Measurements from ENCODE around the gene INPP5B.

INPP5B gene

DNA sequence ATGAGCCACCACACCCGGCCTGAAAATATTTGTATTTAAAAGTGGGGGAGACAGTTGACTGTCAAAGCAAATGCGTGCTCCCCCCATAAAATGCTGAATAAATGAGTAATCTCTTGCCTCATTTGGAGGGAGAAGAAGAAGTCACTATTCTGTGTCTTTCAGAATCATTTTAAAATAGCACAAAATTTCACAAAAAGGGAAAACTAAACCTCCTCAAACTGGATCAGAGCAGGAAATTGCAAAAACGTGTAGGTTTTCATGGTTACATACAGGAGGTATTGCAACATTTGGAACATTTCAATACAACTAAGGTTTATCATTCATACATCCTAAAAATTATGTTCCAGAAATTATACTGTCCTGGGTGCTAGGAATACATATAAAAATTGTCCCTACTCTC lies 101.1 kb downstream of the INPP5B start:
- POLR2A ChIA-PET, result no interaction called here
- H3K4me3 ChIP-seq (ENCODE audit: low read depth, low read length), result no peak overlapping the region
- CTCF ChIA-PET, result interaction anchor here (0.6 to 5.7 kb wide), 5 partner anchors 12 to 1761 kb away, joined by 3 to 39 read pairs (median 3); partner anchors contain the start of gene MTF1
- no peak for DNase-seq (ENCODE audit: low read depth, low spot score)
- TF ChIP-seq, protein P1, sequence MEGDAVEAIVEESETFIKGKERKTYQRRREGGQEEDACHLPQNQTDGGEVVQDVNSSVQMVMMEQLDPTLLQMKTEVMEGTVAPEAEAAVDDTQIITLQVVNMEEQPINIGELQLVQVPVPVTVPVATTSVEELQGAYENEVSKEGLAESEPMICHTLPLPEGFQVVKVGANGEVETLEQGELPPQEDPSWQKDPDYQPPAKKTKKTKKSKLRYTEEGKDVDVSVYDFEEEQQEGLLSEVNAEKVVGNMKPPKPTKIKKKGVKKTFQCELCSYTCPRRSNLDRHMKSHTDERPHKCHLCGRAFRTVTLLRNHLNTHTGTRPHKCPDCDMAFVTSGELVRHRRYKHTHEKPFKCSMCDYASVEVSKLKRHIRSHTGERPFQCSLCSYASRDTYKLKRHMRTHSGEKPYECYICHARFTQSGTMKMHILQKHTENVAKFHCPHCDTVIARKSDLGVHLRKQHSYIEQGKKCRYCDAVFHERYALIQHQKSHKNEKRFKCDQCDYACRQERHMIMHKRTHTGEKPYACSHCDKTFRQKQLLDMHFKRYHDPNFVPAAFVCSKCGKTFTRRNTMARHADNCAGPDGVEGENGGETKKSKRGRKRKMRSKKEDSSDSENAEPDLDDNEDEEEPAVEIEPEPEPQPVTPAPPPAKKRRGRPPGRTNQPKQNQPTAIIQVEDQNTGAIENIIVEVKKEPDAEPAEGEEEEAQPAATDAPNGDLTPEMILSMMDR (IDR thresholded peaks at IDR 0.05; ENCODE audit: insufficient read depth, low read length, missing control alignments), result no peak

DNA sequence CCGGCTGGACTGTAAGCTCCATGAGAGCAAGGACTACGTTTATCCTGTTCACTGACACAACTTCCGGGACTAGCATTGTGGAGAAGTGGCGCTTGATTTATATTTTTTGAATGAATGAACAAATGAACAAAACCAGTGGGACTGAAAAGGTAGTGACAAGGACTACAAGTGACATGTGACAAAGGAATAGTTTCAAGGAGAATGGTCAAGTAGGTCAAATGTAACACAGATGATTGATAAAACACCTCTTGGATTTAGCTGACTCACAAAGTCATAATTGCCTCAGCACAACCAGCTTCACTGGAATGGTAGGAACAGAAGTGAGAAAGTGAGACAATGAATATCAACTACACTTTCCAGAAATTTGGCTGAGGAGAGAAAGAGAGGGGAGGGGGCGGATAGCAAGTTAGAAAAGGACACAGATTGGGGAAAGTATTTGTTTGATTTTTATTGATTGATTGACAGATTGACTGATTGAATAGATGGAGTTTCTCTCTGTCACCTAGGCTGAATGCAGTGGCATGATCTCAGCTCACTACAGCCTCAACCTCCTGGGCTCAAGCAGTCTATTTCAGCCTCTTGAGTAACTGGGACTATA lies 101.7 kb downstream of the INPP5B start:
- DNase-seq (ENCODE audit: low read depth, low spot score), result no peak
- TF ChIP-seq, protein P1 (IDR thresholded peaks at IDR 0.05; ENCODE audit: insufficient read depth, low read length, missing control alignments), result no peak
- H3K4me3 ChIP-seq (ENCODE audit: low read depth, low read length), result no peak overlapping the region
- ChIA-PET POLR2A (no interaction called here), CTCF (interaction anchor here (1.2 to 5.7 kb wide), 2 partner anchors 14 to 15 kb away, joined by 3 to 39 read pairs; partner anchors contain the start of gene MTF1)

DNA sequence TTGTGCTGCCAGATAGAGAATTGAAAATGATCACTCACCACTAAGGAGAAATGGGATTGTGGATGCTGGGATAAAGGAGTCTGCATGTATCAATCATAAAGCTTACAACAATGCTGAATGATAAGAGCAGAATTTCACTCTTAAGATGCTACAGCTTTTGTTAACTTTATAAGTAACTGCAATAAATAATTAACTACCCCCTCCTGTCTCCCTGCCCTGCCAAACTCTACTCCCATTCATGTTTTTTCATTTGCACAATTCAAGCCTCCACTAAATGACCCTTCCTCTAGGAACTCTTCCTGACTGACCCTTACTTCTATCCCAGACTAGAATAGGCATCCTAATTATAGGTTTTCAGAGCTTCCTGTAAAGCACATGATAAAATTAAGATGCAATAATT lies 102.3 kb downstream of the INPP5B start:
- CTCF ChIA-PET, result interaction anchor here (1.2 to 5.7 kb wide), 2 partner anchors 13 to 15 kb away, joined by 3 to 39 read pairs; partner anchors contain the start of gene MTF1
- H3K4me3 ChIP-seq (ENCODE audit: low read depth, low read length), result no peak overlapping the region
- DNase-seq (ENCODE audit: low read depth, low spot score), result no peak
- TF ChIP-seq, protein P1 (IDR thresholded peaks at IDR 0.05; ENCODE audit: insufficient read depth, low read length, missing control alignments), result no peak
- POLR2A ChIA-PET, result no interaction called here

DNA sequence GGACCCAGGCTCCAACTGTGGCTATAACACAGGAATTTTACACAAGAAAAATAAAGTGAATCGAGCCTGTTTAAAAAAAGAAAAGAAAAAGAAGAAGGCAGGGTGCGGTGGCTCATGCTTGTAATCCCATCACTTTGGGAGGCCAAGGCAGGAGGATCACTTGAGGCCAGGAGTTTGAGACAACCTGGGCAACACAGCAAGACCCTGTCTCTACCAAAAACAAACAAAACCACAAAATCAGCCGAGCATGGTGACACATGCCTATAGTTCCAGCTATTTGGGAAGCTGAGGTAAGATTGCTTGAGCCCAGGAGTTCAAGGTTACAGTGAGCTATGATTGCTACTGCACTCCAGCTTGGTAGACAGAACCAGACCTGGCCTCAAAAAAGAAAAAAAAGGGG lies 105.2 kb downstream of the INPP5B start:
- TF ChIP-seq, protein P1 (IDR thresholded peaks at IDR 0.05; ENCODE audit: insufficient read depth, low read length, missing control alignments), result no peak
- POLR2A ChIA-PET, result no interaction called here
- CTCF ChIA-PET, result interaction anchor here (0.6 to 5.7 kb wide), 3 partner anchors 18 to 671 kb away, joined by 3 to 39 read pairs (median 4); partner anchors contain the start of genes MTF1 and SF3A3
- no peak overlapping the region for H3K4me3 ChIP-seq (ENCODE audit: low read depth, low read length)
- no peak for DNase-seq (ENCODE audit: low read depth, low spot score)

DNA sequence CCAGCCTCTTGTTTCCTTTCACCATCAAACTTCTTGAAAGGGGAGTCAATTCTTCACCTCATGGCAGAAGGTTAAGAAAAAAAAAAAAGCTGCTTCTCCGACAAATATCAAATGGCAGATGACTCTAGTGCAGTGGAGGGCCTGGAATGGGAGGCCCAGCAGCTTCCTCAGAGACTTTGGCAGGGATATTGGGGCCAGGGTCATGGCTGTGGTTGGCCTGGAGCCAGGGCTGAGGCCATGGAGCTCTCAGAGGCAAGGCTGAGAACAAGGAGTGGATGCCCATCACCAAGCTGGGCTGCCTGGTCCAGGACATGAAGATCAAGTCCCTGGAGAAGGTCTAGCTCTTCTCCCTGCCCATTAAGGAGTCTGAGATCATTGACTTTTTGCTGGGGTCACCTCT lies 106.1 kb downstream of the INPP5B start:
- CTCF ChIA-PET, result interaction anchor here (1.4 to 5.7 kb wide), 2 partner anchors 15 to 19 kb away, joined by 3 to 39 read pairs; partner anchors contain the start of gene MTF1
- DNase-seq (ENCODE audit: low read depth, low spot score), result no peak
- POLR2A ChIA-PET, result no interaction called here
- TF ChIP-seq, protein P1 (IDR thresholded peaks at IDR 0.05; ENCODE audit: insufficient read depth, low read length, missing control alignments), result no peak
- H3K4me3 ChIP-seq (ENCODE audit: low read depth, low read length), result no peak overlapping the region

DNA sequence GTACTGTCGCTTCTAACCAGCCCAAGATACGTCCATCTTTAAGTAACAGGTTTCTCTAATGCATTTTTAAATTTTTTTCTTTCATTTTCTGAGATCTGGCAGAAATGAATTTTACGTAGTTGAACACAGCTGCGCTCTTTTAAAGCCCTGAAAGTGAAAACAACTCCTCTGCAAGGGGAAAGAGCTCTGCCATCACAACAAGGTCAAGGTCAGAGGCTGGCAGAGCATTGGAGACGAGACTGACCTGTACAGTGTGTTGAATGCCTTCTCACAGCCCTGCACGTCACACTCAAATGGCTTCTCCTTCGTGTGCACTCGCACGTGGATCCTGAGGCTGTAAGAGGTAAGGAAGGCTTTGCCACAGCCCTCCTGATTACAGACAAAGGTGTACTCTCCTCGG lies 107.2 kb downstream of the INPP5B start:
- DNase-seq (ENCODE audit: low read depth, low spot score), result no peak
- ChIA-PET POLR2A (interaction anchor here (0.7 kb wide), 1 partner anchor 13 kb away, joined by 3 read pairs; no protein-coding TSS in a partner anchor), CTCF (interaction anchor here (3.0 kb wide), 1 partner anchor 20 kb away, joined by 13 read pairs; the partner anchor contains the start of gene MTF1)
- TF ChIP-seq, protein P1 (IDR thresholded peaks at IDR 0.05; ENCODE audit: insufficient read depth, low read length, missing control alignments), result no peak
- no peak overlapping the region for H3K4me3 ChIP-seq (ENCODE audit: low read depth, low read length)

All from AG04449 (cell line).